ENCODE results near the gene LCN9. TPM values are rescaled to one million over a fixed set of nuclear protein-coding genes. Genes with fewer than 3 reads are reported as not detected.
"Not testable (repeated sequence)": the region's sequence is repeated elsewhere in the genome, so short reads cannot be mapped to it uniquely, and the experiment has no call there.

Gene LCN9
- total RNA-seq, 1 donor from 2014 or later, result not detected

GRCh38 chr9:135632841-135633240 lies 30.3 kb upstream of the LCN9 start:
- no peak for DNase-seq (ENCODE audit: low read depth)
- TF ChIP-seq, protein P1, sequence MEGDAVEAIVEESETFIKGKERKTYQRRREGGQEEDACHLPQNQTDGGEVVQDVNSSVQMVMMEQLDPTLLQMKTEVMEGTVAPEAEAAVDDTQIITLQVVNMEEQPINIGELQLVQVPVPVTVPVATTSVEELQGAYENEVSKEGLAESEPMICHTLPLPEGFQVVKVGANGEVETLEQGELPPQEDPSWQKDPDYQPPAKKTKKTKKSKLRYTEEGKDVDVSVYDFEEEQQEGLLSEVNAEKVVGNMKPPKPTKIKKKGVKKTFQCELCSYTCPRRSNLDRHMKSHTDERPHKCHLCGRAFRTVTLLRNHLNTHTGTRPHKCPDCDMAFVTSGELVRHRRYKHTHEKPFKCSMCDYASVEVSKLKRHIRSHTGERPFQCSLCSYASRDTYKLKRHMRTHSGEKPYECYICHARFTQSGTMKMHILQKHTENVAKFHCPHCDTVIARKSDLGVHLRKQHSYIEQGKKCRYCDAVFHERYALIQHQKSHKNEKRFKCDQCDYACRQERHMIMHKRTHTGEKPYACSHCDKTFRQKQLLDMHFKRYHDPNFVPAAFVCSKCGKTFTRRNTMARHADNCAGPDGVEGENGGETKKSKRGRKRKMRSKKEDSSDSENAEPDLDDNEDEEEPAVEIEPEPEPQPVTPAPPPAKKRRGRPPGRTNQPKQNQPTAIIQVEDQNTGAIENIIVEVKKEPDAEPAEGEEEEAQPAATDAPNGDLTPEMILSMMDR (conservative IDR thresholded peaks at IDR 0.05; ENCODE audit: low read depth, low read length), result no peak
- no peak overlapping the region for H3K4me3 ChIP-seq (ENCODE audit: low read depth, low read length)

DNA sequence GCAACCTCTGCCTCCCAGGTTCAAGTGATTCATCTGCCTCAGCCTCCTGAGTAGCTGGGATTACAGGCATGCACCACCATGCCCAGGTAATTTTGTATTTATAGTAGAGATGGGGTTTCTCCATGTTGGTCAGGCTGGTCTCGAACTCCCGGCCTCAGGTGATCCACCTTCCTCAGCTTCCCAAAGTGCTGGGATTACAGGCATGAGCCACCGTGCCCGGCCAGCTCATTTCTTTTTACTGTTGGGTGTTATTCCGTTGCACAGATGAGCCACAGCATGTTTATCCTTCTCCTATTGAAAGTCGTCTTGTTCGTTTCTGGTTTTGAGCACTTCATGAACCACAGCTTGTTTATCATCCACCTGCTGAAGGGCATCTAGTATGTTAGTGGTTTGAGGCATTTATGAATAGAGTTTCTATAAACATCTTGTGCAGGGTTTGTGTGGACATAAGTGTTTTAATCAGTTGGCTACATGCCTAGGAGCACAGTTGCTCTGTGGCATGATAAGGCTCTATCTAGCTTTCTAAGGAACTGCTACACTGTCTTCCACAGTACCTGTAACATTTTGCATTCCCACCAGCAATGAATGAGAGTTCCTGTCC lies 26.1 kb upstream of the LCN9 start:
- H3K4me3 ChIP-seq (ENCODE audit: low read depth, low read length); DNase-seq (ENCODE audit: low read depth): not testable (repeated sequence)

- TF ChIP-seq, protein P1 (conservative IDR thresholded peaks at IDR 0.05; ENCODE audit: low read depth, low read length), result no peak
- no peak within 1 kb of the TSS for H3K4me3 ChIP-seq (ENCODE audit: low read depth, low read length)
Observed at GRCh38 chr9:135639196-135639595, 23.9 kb upstream of the LCN9 start, which contains the start of gene GLT6D1. Gene GLT6D1, minus strand, starts transcription at chr9:135639540. Its CDS starts 353 bp downstream, at chr9:135639187.

GRCh38 chr9:135641047-135641446 lies 22.1 kb upstream of the LCN9 start:
- DNase-seq (ENCODE audit: low read depth), result no peak
- no peak overlapping the region for H3K4me3 ChIP-seq (ENCODE audit: low read depth, low read length)
- TF ChIP-seq, protein P1 (conservative IDR thresholded peaks at IDR 0.05; ENCODE audit: low read depth, low read length), result no peak

More at GRCh38 chr9:135639196-135639595, 23.9 kb upstream of the LCN9 start, which contains the start of gene GLT6D1:
- no peak for DNase-seq (ENCODE audit: low read depth)

GRCh38 chr9:135641745-135642144 lies 21.4 kb upstream of the LCN9 start:
- no peak overlapping the region for H3K4me3 ChIP-seq (ENCODE audit: low read depth, low read length)
- TF ChIP-seq, protein P1 (conservative IDR thresholded peaks at IDR 0.05; ENCODE audit: low read depth, low read length), result no peak
- DNase-seq (ENCODE audit: low read depth), result no peak

- H3K4me3 ChIP-seq (ENCODE audit: low read depth, low read length), result no peak overlapping the region
- DNase-seq (ENCODE audit: low read depth), result no peak
- TF ChIP-seq, protein P1 (conservative IDR thresholded peaks at IDR 0.05; ENCODE audit: low read depth, low read length), result no peak
Observed at GRCh38 chr9:135644631-135645218, 18.4 kb upstream of the LCN9 start.

DNA sequence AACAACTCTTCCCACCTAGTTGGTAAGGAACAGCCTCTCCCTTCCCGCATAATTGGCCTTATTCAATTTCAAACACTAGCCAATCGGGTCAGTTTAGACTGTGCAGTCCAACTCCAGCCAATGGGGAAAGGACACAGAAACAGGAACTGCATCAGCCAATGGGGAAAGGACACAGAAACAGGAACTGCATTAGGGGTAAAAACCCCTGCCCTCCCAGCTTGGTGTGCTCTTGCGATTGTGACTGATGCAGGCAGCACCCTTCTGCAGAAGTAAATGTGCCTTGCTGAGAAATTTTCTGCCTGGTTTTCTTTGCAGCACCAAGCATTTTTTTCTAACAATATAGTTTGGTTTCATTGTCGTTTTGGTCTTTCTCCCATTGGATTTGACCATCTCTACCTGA lies 15.2 kb upstream of the LCN9 start:
- H3K4me3 ChIP-seq (ENCODE audit: low read depth, low read length), result no peak overlapping the region
- TF ChIP-seq, protein P1 (conservative IDR thresholded peaks at IDR 0.05; ENCODE audit: low read depth, low read length), result no peak
- DNase-seq (ENCODE audit: low read depth), result no peak
